A549 (cell line): Measurements from ENCODE around the gene CAMTA1.

Source experiments
- NPAS2 ChIP-seq: fragments of 250-450 bp; sonication (Bioruptor Pico); IDR thresholded peaks from 2 replicates; pipeline ENCODE4 v1.8.0; 2022; ENCODE audit warnings: mild to moderate bottlenecking, moderate library complexity, borderline replicate concordance
- RARB ChIP-seq: fragments of 250-450 bp; sonication (Bioruptor Pico); IDR thresholded peaks from 2 replicates; pipeline ENCODE4 v1.8.0; 2021; ENCODE audit warnings: mild to moderate bottlenecking, moderate library complexity
- TF ChIP-seq, protein P1 (sequence below): fragments of 200-600 bp; sonication (generic); IDR thresholded peaks from 2 replicates; pipeline ENCODE4 v1.6.1; 2016; ENCODE audit warnings: antibody characterized with exemption, mild to moderate bottlenecking, moderate library complexity
- TF ChIP-seq, protein P2 (sequence below): fragments of >200 bp; sonication (Bioruptor Twin); formaldehyde crosslinking; IDR thresholded peaks from 3 replicates; pipeline ENCODE4 v1.5.1; 2016
- TF ChIP-seq, protein P3 (sequence below): fragments of 250-450 bp; sonication (Bioruptor Pico); IDR thresholded peaks from 2 replicates; pipeline ENCODE4 v1.5.0; 2020; ENCODE audit warnings: low read depth, mild to moderate bottlenecking, moderate library complexity

DNA sequence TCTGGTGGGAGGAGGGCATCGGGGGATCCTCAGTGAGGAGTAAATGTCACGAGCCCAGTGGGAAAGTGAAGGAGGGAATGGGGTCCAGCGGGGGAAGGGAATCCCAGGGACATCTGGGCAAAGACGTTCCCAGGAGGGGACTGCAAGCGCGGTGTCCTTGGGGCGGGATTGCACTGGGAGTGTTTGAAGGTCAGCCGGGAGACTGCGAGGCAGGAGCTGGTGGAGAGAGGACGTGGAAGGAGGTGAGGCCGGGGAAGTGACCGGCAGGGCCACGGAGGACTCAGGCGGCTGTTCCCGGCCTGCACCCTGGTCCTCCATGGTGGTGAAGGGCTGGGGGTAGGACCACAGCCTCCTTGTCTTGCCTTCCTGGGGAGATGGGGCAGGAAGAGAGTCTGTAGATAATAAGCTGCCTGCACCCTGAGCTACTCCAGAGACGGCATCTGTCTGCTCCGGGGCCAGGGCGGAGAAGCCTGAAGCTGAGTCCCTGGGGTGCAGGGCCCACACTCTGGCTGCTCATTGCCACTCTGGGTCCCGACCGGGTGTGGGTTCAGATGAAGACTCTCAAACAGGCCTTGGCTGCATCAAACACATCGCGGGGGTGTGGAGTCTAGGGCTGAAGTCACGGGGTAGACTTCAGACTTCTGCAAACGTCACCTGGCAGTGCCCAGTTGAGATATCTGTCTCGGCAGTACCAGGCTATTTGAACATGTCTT is 264.8 kb downstream of the CAMTA1 start:
- TF ChIP-seq, protein P1, sequence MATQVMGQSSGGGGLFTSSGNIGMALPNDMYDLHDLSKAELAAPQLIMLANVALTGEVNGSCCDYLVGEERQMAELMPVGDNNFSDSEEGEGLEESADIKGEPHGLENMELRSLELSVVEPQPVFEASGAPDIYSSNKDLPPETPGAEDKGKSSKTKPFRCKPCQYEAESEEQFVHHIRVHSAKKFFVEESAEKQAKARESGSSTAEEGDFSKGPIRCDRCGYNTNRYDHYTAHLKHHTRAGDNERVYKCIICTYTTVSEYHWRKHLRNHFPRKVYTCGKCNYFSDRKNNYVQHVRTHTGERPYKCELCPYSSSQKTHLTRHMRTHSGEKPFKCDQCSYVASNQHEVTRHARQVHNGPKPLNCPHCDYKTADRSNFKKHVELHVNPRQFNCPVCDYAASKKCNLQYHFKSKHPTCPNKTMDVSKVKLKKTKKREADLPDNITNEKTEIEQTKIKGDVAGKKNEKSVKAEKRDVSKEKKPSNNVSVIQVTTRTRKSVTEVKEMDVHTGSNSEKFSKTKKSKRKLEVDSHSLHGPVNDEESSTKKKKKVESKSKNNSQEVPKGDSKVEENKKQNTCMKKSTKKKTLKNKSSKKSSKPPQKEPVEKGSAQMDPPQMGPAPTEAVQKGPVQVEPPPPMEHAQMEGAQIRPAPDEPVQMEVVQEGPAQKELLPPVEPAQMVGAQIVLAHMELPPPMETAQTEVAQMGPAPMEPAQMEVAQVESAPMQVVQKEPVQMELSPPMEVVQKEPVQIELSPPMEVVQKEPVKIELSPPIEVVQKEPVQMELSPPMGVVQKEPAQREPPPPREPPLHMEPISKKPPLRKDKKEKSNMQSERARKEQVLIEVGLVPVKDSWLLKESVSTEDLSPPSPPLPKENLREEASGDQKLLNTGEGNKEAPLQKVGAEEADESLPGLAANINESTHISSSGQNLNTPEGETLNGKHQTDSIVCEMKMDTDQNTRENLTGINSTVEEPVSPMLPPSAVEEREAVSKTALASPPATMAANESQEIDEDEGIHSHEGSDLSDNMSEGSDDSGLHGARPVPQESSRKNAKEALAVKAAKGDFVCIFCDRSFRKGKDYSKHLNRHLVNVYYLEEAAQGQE: no peak
- TF ChIP-seq NPAS2 (CRISPR knock-in tag) (no peak), RARB (no peak)
- TF ChIP-seq, protein P2, sequence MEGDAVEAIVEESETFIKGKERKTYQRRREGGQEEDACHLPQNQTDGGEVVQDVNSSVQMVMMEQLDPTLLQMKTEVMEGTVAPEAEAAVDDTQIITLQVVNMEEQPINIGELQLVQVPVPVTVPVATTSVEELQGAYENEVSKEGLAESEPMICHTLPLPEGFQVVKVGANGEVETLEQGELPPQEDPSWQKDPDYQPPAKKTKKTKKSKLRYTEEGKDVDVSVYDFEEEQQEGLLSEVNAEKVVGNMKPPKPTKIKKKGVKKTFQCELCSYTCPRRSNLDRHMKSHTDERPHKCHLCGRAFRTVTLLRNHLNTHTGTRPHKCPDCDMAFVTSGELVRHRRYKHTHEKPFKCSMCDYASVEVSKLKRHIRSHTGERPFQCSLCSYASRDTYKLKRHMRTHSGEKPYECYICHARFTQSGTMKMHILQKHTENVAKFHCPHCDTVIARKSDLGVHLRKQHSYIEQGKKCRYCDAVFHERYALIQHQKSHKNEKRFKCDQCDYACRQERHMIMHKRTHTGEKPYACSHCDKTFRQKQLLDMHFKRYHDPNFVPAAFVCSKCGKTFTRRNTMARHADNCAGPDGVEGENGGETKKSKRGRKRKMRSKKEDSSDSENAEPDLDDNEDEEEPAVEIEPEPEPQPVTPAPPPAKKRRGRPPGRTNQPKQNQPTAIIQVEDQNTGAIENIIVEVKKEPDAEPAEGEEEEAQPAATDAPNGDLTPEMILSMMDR: no peak
- TF ChIP-seq, protein P3, sequence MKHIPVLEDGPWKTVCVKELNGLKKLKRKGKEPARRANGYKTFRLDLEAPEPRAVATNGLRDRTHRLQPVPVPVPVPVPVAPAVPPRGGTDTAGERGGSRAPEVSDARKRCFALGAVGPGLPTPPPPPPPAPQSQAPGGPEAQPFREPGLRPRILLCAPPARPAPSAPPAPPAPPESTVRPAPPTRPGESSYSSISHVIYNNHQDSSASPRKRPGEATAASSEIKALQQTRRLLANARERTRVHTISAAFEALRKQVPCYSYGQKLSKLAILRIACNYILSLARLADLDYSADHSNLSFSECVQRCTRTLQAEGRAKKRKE (CRISPR knock-in tag): no peak
